ENCODE data around the gene COL26A1.

- TF ChIP-seq CTCF (optimal IDR thresholded peaks at IDR 0.05 in 1 of 3, IDR thresholded peaks at IDR 0.05 in 1 of 3, conservative IDR thresholded peaks at IDR 0.05 in 1 of 3; ENCODE audit: extremely low read depth in 1 of 3, insufficient read depth in 2 of 3, low read length in 3 of 3) (no peak), EZH2 (IDR thresholded peaks at IDR 0.05; ENCODE audit: low read length) (no peak)
Observed at GRCh38 chr7:101330011-101330484, 32.6 kb upstream of the COL26A1 start.

Data from keratinocyte (primary cell).